ENCODE measurements around the gene ZFHX3.
A peak's percentile ranks its signal among the peaks of the same experiment; 100 is the strongest.

ZFHX3 gene

GRCh38 chr16:72829846-72830775 lies 217.8 kb downstream of the ZFHX3 start:
- no peak overlapping the region for H3K4me3 ChIP-seq (ENCODE audit: low read depth, low read length)
- no peak for DNase-seq (ENCODE audit: low read depth)

- no peak for DNase-seq (ENCODE audit: low read depth)
- no peak overlapping the region for H3K4me3 ChIP-seq (ENCODE audit: low read depth, low read length)
These were observed 220.1 kb downstream of the ZFHX3 start for GRCh38 chr16:72827866-72828265.

GRCh38 chr16:72825912-72826621 lies 221.9 kb downstream of the ZFHX3 start:
- DNase-seq (ENCODE audit: low read depth), result no peak
- H3K4me3 ChIP-seq (ENCODE audit: low read depth, low read length), result no peak overlapping the region

- DNase-seq (ENCODE audit: low read depth), result no peak
- H3K4me3 ChIP-seq (ENCODE audit: low read depth, low read length), result no peak overlapping the region
These were observed 223.2 kb downstream of the ZFHX3 start for GRCh38 chr16:72824761-72825160.

- no peak overlapping the region for H3K4me3 ChIP-seq (ENCODE audit: low read depth, low read length)
- DNase-seq (ENCODE audit: low read depth), result no peak
These were observed 223.9 kb downstream of the ZFHX3 start for GRCh38 chr16:72824027-72824426.

- no peak for DNase-seq (ENCODE audit: low read depth)
- H3K4me3 ChIP-seq (ENCODE audit: low read depth, low read length), result no peak overlapping the region
These were observed 226.6 kb downstream of the ZFHX3 start for GRCh38 chr16:72821185-72821950.

GRCh38 chr16:72819345-72819744 lies 228.6 kb downstream of the ZFHX3 start:
- no peak overlapping the region for H3K4me3 ChIP-seq (ENCODE audit: low read depth, low read length)
- peak; percentile 60 for DNase-seq (ENCODE audit: low read depth)

GRCh38 chr16:72818236-72818845 lies 229.6 kb downstream of the ZFHX3 start:
- H3K4me3 ChIP-seq (ENCODE audit: low read depth, low read length), result no peak overlapping the region
- DNase-seq (ENCODE audit: low read depth), result no peak

- DNase-seq (ENCODE audit: low read depth), result no peak
- H3K4me3 ChIP-seq (ENCODE audit: low read depth, low read length), result no peak overlapping the region
These were observed 232.3 kb downstream of the ZFHX3 start for GRCh38 chr16:72815348-72816318.

GRCh38 chr16:72814226-72814625 lies 233.7 kb downstream of the ZFHX3 start:
- H3K4me3 ChIP-seq (ENCODE audit: low read depth, low read length), result no peak overlapping the region
- no peak for DNase-seq (ENCODE audit: low read depth)

GRCh38 chr16:72812672-72813071 lies 235.3 kb downstream of the ZFHX3 start:
- no peak overlapping the region for H3K4me3 ChIP-seq (ENCODE audit: low read depth, low read length)
- no peak for DNase-seq (ENCODE audit: low read depth)

- DNase-seq (ENCODE audit: low read depth), result no peak
- H3K4me3 ChIP-seq (ENCODE audit: low read depth, low read length), result no peak overlapping the region
These were observed 236.1 kb downstream of the ZFHX3 start for GRCh38 chr16:72811876-72812275.

GRCh38 chr16:72811188-72811720 lies 236.7 kb downstream of the ZFHX3 start:
- DNase-seq (ENCODE audit: low read depth), result no peak
- H3K4me3 ChIP-seq (ENCODE audit: low read depth, low read length), result no peak overlapping the region

GRCh38 chr16:72810480-72810879 lies 237.4 kb downstream of the ZFHX3 start:
- DNase-seq (ENCODE audit: low read depth), result no peak
- no peak overlapping the region for H3K4me3 ChIP-seq (ENCODE audit: low read depth, low read length)

GRCh38 chr16:72809446-72809845 lies 238.5 kb downstream of the ZFHX3 start:
- H3K4me3 ChIP-seq (ENCODE audit: low read depth, low read length), result no peak overlapping the region
- no peak for DNase-seq (ENCODE audit: low read depth)

GRCh38 chr16:72808754-72809153 lies 239.2 kb downstream of the ZFHX3 start:
- no peak for DNase-seq (ENCODE audit: low read depth)
- no peak overlapping the region for H3K4me3 ChIP-seq (ENCODE audit: low read depth, low read length)

- no peak for DNase-seq (ENCODE audit: low read depth)
- no peak overlapping the region for H3K4me3 ChIP-seq (ENCODE audit: low read depth, low read length)
These were observed 240.7 kb downstream of the ZFHX3 start for GRCh38 chr16:72807245-72807644.

- no peak overlapping the region for H3K4me3 ChIP-seq (ENCODE audit: low read depth, low read length)
- no peak for DNase-seq (ENCODE audit: low read depth)
These were observed 242.4 kb downstream of the ZFHX3 start for GRCh38 chr16:72805486-72805885.

All from skeletal muscle cell (primary cell).